H9 (cell line): ENCODE data around the gene ME3. TPM values are rescaled to one million over a fixed set of nuclear protein-coding genes. Genes with fewer than 3 reads are reported as not detected.

Experiments
- DNase-seq: peaks from one replicate; pipeline ENCODE4 v3.0.0-alpha.2; 2017
- H2AFZ ChIP-seq: one replicate; pipeline ENCODE4 v1.6.1; 2013; ENCODE audit warnings: mild to moderate bottlenecking, low read length, control low read depth, moderate library complexity
- H2AK5ac ChIP-seq: 2 replicates; pipeline ENCODE4 v1.6.1; 2013; ENCODE audit warnings: low read length, control low read depth, mixed read lengths; ENCODE audit not compliant: insufficient read length
- H2BK120ac ChIP-seq: one replicate; pipeline ENCODE4 v1.6.1; 2013; ENCODE audit warnings: low read depth, mild to moderate bottlenecking, low read length, control low read depth, inconsistent platforms; ENCODE audit not compliant: poor library complexity, severe bottlenecking
- H2BK12ac ChIP-seq: 2 replicates; pipeline ENCODE4 v1.6.1; 2013; ENCODE audit warnings: low read length, control low read depth, mixed read lengths, low read depth; ENCODE audit not compliant: insufficient read length
- H2BK15ac ChIP-seq: 2 replicates; pipeline ENCODE4 v1.6.1; 2013; ENCODE audit warnings: low read depth, low read length, control low read depth
- H2BK20ac ChIP-seq: one replicate; pipeline ENCODE4 v1.6.1; 2013; ENCODE audit warnings: low read depth, mild to moderate bottlenecking, low read length, control low read depth, inconsistent platforms; ENCODE audit not compliant: poor library complexity, severe bottlenecking
- H2BK5ac ChIP-seq: 2 replicates; pipeline ENCODE4 v1.6.1; 2013; ENCODE audit warnings: low read length, control low read depth, mixed read lengths; ENCODE audit not compliant: insufficient read length
- H3K14ac ChIP-seq: 2 replicates; pipeline ENCODE4 v1.6.1; 2013; ENCODE audit warnings: low read length, control low read depth; ENCODE audit not compliant: insufficient read depth
- H3K18ac ChIP-seq: 2 replicates; pipeline ENCODE4 v1.6.1; 2013; ENCODE audit warnings: low read depth, mild to moderate bottlenecking, mixed read lengths, low read length, control low read depth; ENCODE audit not compliant: insufficient read length
- H3K23ac ChIP-seq: 2 replicates; pipeline ENCODE4 v1.6.1; 2013; ENCODE audit warnings: low read length, control low read depth, mixed read lengths, low read depth; ENCODE audit not compliant: insufficient read length
- H3K23me2 ChIP-seq: 2 replicates; pipeline ENCODE4 v1.6.1; 2013; ENCODE audit warnings: low read depth, mild to moderate bottlenecking, mixed read lengths, low read length, control low read depth; ENCODE audit not compliant: insufficient read length, poor library complexity, severe bottlenecking
- H3K27ac ChIP-seq: 2 replicates; pipeline ENCODE4 v1.5.1; 2013; ENCODE audit warnings: low read length, control low read depth, mixed read lengths, low read depth; ENCODE audit not compliant: insufficient read length
- H3K27me3 ChIP-seq: 2 replicates; pipeline ENCODE4 v1.6.1; 2013; ENCODE audit warnings: low read length, control low read depth, inconsistent platforms; ENCODE audit not compliant: insufficient read depth
- H3K4ac ChIP-seq: 2 replicates; pipeline ENCODE4 v1.6.1; 2013; ENCODE audit warnings: low read depth, mild to moderate bottlenecking, control low read depth, inconsistent platforms, low read length, moderate library complexity
- H3K4me1 ChIP-seq: 2 replicates; pipeline ENCODE4 v1.6.1; 2013; ENCODE audit warnings: low read length, control low read depth, inconsistent platforms; ENCODE audit not compliant: insufficient read depth
- H3K4me2 ChIP-seq: 2 replicates; pipeline ENCODE4 v1.6.1; 2013; ENCODE audit warnings: low read length, control low read depth, mixed read lengths; ENCODE audit not compliant: insufficient read length, insufficient read depth
- H3K56ac ChIP-seq: 2 replicates; pipeline ENCODE4 v1.6.1; 2013; ENCODE audit warnings: low read depth, mild to moderate bottlenecking, mixed read lengths, low read length, control low read depth; ENCODE audit not compliant: insufficient read length
- H3K79me1 ChIP-seq: 2 replicates; pipeline ENCODE4 v1.6.1; 2013; ENCODE audit warnings: low read depth, mild to moderate bottlenecking, moderate library complexity, low read length, control low read depth, inconsistent platforms; ENCODE audit not compliant: insufficient read depth, poor library complexity, severe bottlenecking
- H3K79me2 ChIP-seq: 2 replicates; pipeline ENCODE4 v1.6.1; 2013; ENCODE audit warnings: low read length, control low read depth, inconsistent platforms; ENCODE audit not compliant: insufficient read depth
- H3K9ac ChIP-seq: 2 replicates; pipeline ENCODE4 v1.6.1; 2013; ENCODE audit warnings: low read length, control low read depth, mixed read lengths; ENCODE audit not compliant: insufficient read length; ENCODE audit errors: extremely low read depth
- H3K9me3 ChIP-seq: one replicate; pipeline ENCODE4 v1.6.1; 2013; ENCODE audit warnings: low read depth, low read length, inconsistent platforms; ENCODE audit not compliant: control insufficient read depth
- H3T11ph ChIP-seq: one replicate; pipeline ENCODE4 v1.6.1; 2013; ENCODE audit warnings: mild to moderate bottlenecking, low read length, control low read depth, inconsistent platforms
- H4K20me1 ChIP-seq: one replicate; pipeline ENCODE4 v1.6.1; 2013; ENCODE audit not compliant: control insufficient read depth, insufficient read length, insufficient read depth
- H4K5ac ChIP-seq: 2 replicates; pipeline ENCODE4 v1.6.1; 2013; ENCODE audit warnings: low read depth, mild to moderate bottlenecking, mixed read lengths, low read length, control low read depth; ENCODE audit not compliant: insufficient read length
- H4K8ac ChIP-seq: replicated peaks from 2 replicates; pipeline ENCODE4 v1.6.1; 2013; ENCODE audit warnings: low read length, control low read depth, mixed read lengths, low read depth; ENCODE audit not compliant: insufficient read length
- H4K91ac ChIP-seq: 2 replicates; pipeline ENCODE4 v1.6.1; 2013; ENCODE audit warnings: low read depth, mild to moderate bottlenecking, moderate library complexity, mixed read lengths, low read length, control low read depth; ENCODE audit not compliant: insufficient read length
- H3K27ac Mint-ChIP-seq, 3 experiments: 2 replicates in 2 of 3; 3 replicates in 1 of 3; pipeline ENCODE4 v1.8.0; 2020 to 2021; ENCODE audit warnings: mixed read lengths in 3 of 3, mild to moderate bottlenecking in 1 of 3, moderate library complexity in 1 of 3
- H3K27me3 Mint-ChIP-seq: 2 replicates; pipeline ENCODE4 v1.8.0; 2021; ENCODE audit warnings: low read depth, mild to moderate bottlenecking, moderate library complexity, mixed read lengths
- H3K36me3 Mint-ChIP-seq, 3 experiments: 2 replicates in 2 of 3; 3 replicates in 1 of 3; pipeline ENCODE4 v1.8.0; 2020 to 2021; ENCODE audit warnings: low read depth in 3 of 3, mixed read lengths in 3 of 3; ENCODE audit not compliant: insufficient read depth in 1 of 3
- H3K4me1 Mint-ChIP-seq, 2 experiments: 2 replicates each; pipeline ENCODE4 v1.8.0; 2020; ENCODE audit warnings: mixed read lengths in 2 of 2
- H3K4me3 Mint-ChIP-seq, 2 experiments: 2 replicates in 1 of 2; 3 replicates in 1 of 2; pipeline ENCODE4 v1.8.0; 2020 to 2021; ENCODE audit warnings: mild to moderate bottlenecking in 2 of 2, mixed read lengths in 2 of 2, moderate library complexity in 1 of 2
- H3K9me3 Mint-ChIP-seq, 2 experiments: 2 replicates in 1 of 2; 3 replicates in 1 of 2; pipeline ENCODE4 v1.8.0; 2020; ENCODE audit warnings: mild to moderate bottlenecking in 2 of 2, mixed read lengths in 2 of 2, moderate library complexity in 1 of 2
- CTCF ChIP-seq: fragments of 200-600 bp; sonication (generic); conservative IDR thresholded peaks from 3 replicates; pipeline ENCODE4 v1.8.0; 2021; ENCODE audit warnings: antibody characterized with exemption, mild to moderate bottlenecking
- WGBS: extraction: QIAGEN DNeasy Blood & Tissue Kit; methylation state at CpG from one replicate; pipeline ENCODE4 v1.1.7; 2013; ENCODE audit warnings: missing lambda C conversion rate, low lambda C conversion rate, mixed read lengths; ENCODE audit not compliant: insufficient read length; ENCODE audit errors: extremely low coverage; 5-methylcytosine and 5-hydroxymethylcytosine counted together
- total RNA-seq: library from RNA; stranded (reverse); gene quantifications from 2 replicates; pipeline ENCODE4 v1.2.1, GENCODE V29; 2021

The ME3 gene
- total RNA-seq, 1 experiment from 2014 or later = 2.8 TPM

DNA sequence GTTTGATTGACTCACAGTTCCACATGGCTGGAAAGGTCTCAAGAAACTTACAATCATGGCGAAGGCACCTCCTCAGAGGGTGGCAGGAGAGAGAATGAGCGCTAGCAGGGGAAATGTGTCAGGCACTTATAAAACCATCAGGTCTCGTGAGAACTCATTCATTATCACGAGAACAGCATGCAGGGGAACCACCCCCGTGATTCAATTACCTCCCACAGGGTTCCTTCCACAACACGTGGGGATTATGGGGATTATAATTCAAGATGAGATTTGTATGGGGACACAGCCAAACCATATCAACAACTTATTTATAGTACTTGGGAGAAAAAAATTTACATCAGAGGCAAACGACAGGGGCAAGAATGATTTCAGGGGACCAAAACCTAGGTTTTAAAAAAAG is 3.0 kb downstream of the ME3 start:
- H3K4me3 Mint-ChIP-seq = no peak overlapping the region
- Histone ChIP-seq H3K4ac (no peak overlapping the region), H3K79me2 (no peaks in the 10 kb centered on the region), H3K9me3 (no peaks in the 10 kb centered on the region), H2AK5ac (no peak overlapping the region), H3K27ac (no peak overlapping the region), H4K5ac (no peak overlapping the region), H3K4me1 (no peaks in the 10 kb centered on the region), H3K27me3 (peaks cover 3% of the 10 kb centered on the region; the same call in 1 of the 2 replicates), H4K20me1 (no peaks in the 10 kb centered on the region), H3K4me2 (no peak overlapping the region), H3K14ac (no peak overlapping the region), H3K56ac (no peak overlapping the region), H3K18ac (no peak overlapping the region), H2BK120ac (no peak overlapping the region), H3T11ph (no peak overlapping the region), H4K8ac (no peak overlapping the region), H2BK12ac (no peak overlapping the region), H3K79me1 (no peaks in the 10 kb centered on the region), H2BK15ac (no peak overlapping the region), H2BK5ac (no peak overlapping the region), H2AFZ (no peak overlapping the region), H2BK20ac (no peak overlapping the region), H3K23ac (no peak overlapping the region), H3K9ac (no peak overlapping the region), H4K91ac (no peak overlapping the region), H3K23me2 (peaks cover 11% of the 10 kb centered on the region)
- peaks cover 24 to 37% of the 10 kb centered on the region in 2 experiments for H3K4me1 Mint-ChIP-seq
- no CpG with 5 or more reads among the region's 7 CpGs for WGBS
- no peak for DNase-seq
- peaks cover 49% of the 10 kb centered on the region for H3K27me3 Mint-ChIP-seq
- no peak for TF ChIP-seq CTCF
- no peak overlapping the region for H3K27ac Mint-ChIP-seq
- H3K36me3 Mint-ChIP-seq = no peaks in the 10 kb centered on the region; a peak in 1 of 7 replicates
- no peaks in the 10 kb centered on the region for H3K9me3 Mint-ChIP-seq
